NB4 (cell line): ENCODE data around the gene CDKN2AIPNL.

Experiments used
- DNase-seq: peaks from one replicate; pipeline ENCODE4 v3.0.0; 2010; ENCODE audit warnings: low read depth
- H3K4me3 ChIP-seq: one replicate; pipeline ENCODE4 v1.5.1; 2011; ENCODE audit warnings: mild to moderate bottlenecking, low read depth, low read length, moderate library complexity
- CTCF ChIP-seq: IDR thresholded peaks from one replicate; pipeline ENCODE4 v1.5.1; 2012; ENCODE audit warnings: low read depth, low read length
- MYC ChIP-seq: IDR thresholded peaks from 2 replicates; pipeline ENCODE4 v1.6.1; 2011; ENCODE audit warnings: low read depth, low read length
- POLR2A ChIP-seq: IDR thresholded peaks from 2 replicates; pipeline ENCODE4 v1.6.1; 2011; ENCODE audit warnings: mild to moderate bottlenecking; ENCODE audit not compliant: insufficient read length; ENCODE audit errors: extremely low read depth
- TF ChIP-seq, protein P1 (sequence below): IDR thresholded peaks from 2 replicates; pipeline ENCODE4 v1.6.1; 2011; ENCODE audit warnings: low read depth, low read length

The CDKN2AIPNL gene

DNA sequence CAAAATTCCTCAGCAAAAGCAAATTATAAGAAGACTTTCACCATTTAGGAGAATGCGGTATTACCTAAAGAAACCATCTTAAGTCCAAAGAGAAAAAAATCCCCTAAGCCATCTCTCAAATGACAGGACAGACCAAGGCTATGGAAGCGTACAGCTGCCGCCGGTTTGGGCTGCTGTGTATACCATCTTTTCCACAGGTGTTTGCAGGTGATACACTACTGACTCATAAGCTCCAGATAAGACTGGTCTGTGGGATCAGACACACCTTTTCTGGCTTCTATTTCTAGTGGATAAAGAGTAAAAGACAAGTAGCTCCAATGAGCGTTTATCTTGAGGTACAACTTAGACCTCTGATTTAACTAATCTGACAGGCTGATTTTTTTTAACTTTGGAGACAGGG is 7.7 kb downstream of the CDKN2AIPNL start:
- H3K4me3 ChIP-seq = no peak overlapping the region
- no peak for DNase-seq
- TF ChIP-seq CTCF (no peak), MYC (no peak), POLR2A (no peak)
- TF ChIP-seq, protein P1, sequence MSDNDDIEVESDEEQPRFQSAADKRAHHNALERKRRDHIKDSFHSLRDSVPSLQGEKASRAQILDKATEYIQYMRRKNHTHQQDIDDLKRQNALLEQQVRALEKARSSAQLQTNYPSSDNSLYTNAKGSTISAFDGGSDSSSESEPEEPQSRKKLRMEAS = no peak

DNA sequence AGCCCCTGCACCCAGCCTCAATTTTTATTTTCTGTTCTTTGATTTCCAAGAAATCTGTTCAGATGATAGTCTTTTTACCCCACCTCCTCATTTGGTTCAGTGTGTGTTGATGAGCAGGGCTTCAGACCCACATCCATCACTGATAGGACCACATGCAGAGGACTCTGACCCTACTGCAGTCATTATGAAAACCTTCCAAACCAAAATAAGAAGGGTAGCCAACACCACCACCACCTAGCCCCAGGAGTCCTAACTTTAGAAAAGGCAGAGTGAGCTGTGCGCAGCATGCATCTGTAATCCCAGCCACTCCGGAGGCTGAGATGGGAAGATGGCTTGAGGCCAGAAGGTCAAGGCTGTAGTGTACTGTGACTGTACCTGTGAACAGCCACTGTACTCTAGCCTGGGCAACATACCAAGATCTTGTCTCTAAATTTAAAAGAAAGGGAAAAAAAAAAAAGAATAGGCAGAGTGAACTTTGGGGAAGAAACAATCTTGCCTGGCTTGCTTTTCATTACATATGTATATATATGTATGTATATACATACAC is 13.0 kb downstream of the CDKN2AIPNL start:
- no peak overlapping the region for H3K4me3 ChIP-seq
- no peak for DNase-seq
- TF ChIP-seq CTCF = no peak
- no peak for TF ChIP-seq POLR2A
- TF ChIP-seq, protein P1 = no peak

GRCh38 chr5:134397196-134397595 is 14.5 kb downstream of the CDKN2AIPNL start:
- no peak for TF ChIP-seq CTCF
- TF ChIP-seq, protein P1 = no peak
- no peak for TF ChIP-seq POLR2A
- TF ChIP-seq MYC = no peak
- no peak for DNase-seq
- no peak overlapping the region for H3K4me3 ChIP-seq

- H3K4me3 ChIP-seq = no peak overlapping the region
- TF ChIP-seq POLR2A (no peak), MYC (no peak), CTCF (no peak)
- TF ChIP-seq, protein P1 = no peak
- no peak for DNase-seq
Observed at GRCh38 chr5:134396274-134396673, 15.4 kb downstream of the CDKN2AIPNL start.

- TF ChIP-seq MYC (no peak), CTCF (no peak), POLR2A (no peak)
- TF ChIP-seq, protein P1 = no peak
- H3K4me3 ChIP-seq = no peak overlapping the region
- DNase-seq = no peak
Observed at GRCh38 chr5:134394932-134395331, 16.7 kb downstream of the CDKN2AIPNL start.

GRCh38 chr5:134392301-134392700 is 19.4 kb downstream of the CDKN2AIPNL start:
- DNase-seq = no peak
- no peak overlapping the region for H3K4me3 ChIP-seq
- TF ChIP-seq, protein P1 = no peak
- TF ChIP-seq MYC (no peak), POLR2A (no peak), CTCF (no peak)
